GM12891 (cell line): ENCODE measurements around the gene MYO1F.
"Not testable (repeated sequence)": the region's sequence is repeated elsewhere in the genome, so short reads cannot be mapped to it uniquely, and the experiment has no call there.

Experiments used
- DNase-seq: peaks from one replicate; pipeline ENCODE4 v3.0.0; 2011; ENCODE audit warnings: low spot score; ENCODE audit not compliant: insufficient read length
- FAIRE-seq: peaks from 2 replicates; lab custom pipeline; 2011; peaks lifted over from hg19 to GRCh38; lab: Jason Lieb, UNC
- PAX5 ChIP-seq: IDR thresholded peaks from 2 replicates; pipeline ENCODE4 v1.6.1; 2011; ENCODE audit warnings: low read length, moderate library complexity, mild to moderate bottlenecking; ENCODE audit not compliant: insufficient read depth, severe bottlenecking
- POLR2A ChIP-seq: IDR thresholded peaks from 2 replicates; pipeline ENCODE4 v1.6.1; 2011; ENCODE audit warnings: low read depth, low read length, control low read depth
- POLR2AphosphoS5 ChIP-seq: IDR thresholded peaks from 2 replicates; pipeline ENCODE4 v1.6.1; 2011; ENCODE audit warnings: low read depth, low read length, control low read depth
- POU2F2 ChIP-seq: IDR thresholded peaks from 2 replicates; pipeline ENCODE4 v1.6.1; 2011; ENCODE audit warnings: low read depth, mild to moderate bottlenecking, control low read depth, low read length, moderate library complexity
- SPI1 ChIP-seq: IDR thresholded peaks from 2 replicates; pipeline ENCODE4 v1.6.1; 2011; ENCODE audit warnings: low read depth, low read length, control low read depth
- TAF1 ChIP-seq: IDR thresholded peaks from 2 replicates; pipeline ENCODE4 v1.6.1; 2011; ENCODE audit warnings: low read depth, low read length, control low read depth

The MYO1F gene

GRCh38 chr19:8566855-8567254 lies 10.4 kb downstream of the MYO1F start:
- no peak for FAIRE-seq
- DNase-seq, result no peak
- TF ChIP-seq PAX5, result no peak
- TF ChIP-seq SPI1, result no peak
- TF ChIP-seq POU2F2, result no peak
- TF ChIP-seq POLR2A, result no peak
- no peak for TF ChIP-seq POLR2AphosphoS5
- TF ChIP-seq TAF1, result no peak

- not testable (repeated sequence) for DNase-seq, FAIRE-seq
Observed at GRCh38 chr19:8564866-8565265, 12.4 kb downstream of the MYO1F start.

GRCh38 chr19:8561075-8561764 lies 16.0 kb downstream of the MYO1F start:
- DNase-seq (no peak), FAIRE-seq (no peak)
- no peak for TF ChIP-seq POLR2A
- TF ChIP-seq TAF1, result no peak
- TF ChIP-seq SPI1, result no peak
- no peak for TF ChIP-seq PAX5
- no peak for TF ChIP-seq POLR2AphosphoS5
- TF ChIP-seq POU2F2, result no peak

GRCh38 chr19:8558325-8558724 lies 18.9 kb downstream of the MYO1F start:
- FAIRE-seq, result no peak

GRCh38 chr19:8557642-8558238 lies 19.5 kb downstream of the MYO1F start:
- DNase-seq (no peak), FAIRE-seq (no peak)
- no peak for TF ChIP-seq POU2F2
- TF ChIP-seq PAX5, result no peak
- no peak for TF ChIP-seq SPI1
- TF ChIP-seq TAF1, result no peak
- no peak for TF ChIP-seq POLR2A
- no peak for TF ChIP-seq POLR2AphosphoS5

More at GRCh38 chr19:8558325-8558724, 18.9 kb downstream of the MYO1F start:
- no peak for DNase-seq
- TF ChIP-seq PAX5 (no peak), POU2F2 (no peak)

- FAIRE-seq, DNase-seq: not testable (repeated sequence)
Observed at GRCh38 chr19:8553729-8554128, 23.5 kb downstream of the MYO1F start.

GRCh38 chr19:8552810-8553209 lies 24.4 kb downstream of the MYO1F start:
- DNase-seq (no peak), FAIRE-seq (no peak)
- TF ChIP-seq POU2F2 (no peak), POLR2A (no peak), POLR2AphosphoS5 (no peak), PAX5 (no peak), TAF1 (no peak), SPI1 (no peak)

- no peak for FAIRE-seq
- no peak for DNase-seq
- no peak for TF ChIP-seq POLR2A
- no peak for TF ChIP-seq POLR2AphosphoS5
- no peak for TF ChIP-seq POU2F2
- TF ChIP-seq TAF1, result no peak
- no peak for TF ChIP-seq PAX5
- TF ChIP-seq SPI1, result no peak
Observed at GRCh38 chr19:8550070-8550469, 27.2 kb downstream of the MYO1F start.

- no peak for TF ChIP-seq POU2F2
- no peak for TF ChIP-seq SPI1
- no peak for TF ChIP-seq POLR2AphosphoS5
- TF ChIP-seq POLR2A, result no peak
- TF ChIP-seq TAF1, result no peak
- no peak for TF ChIP-seq PAX5
- FAIRE-seq (no peak), DNase-seq (no peak)
Observed at GRCh38 chr19:8545743-8546142, 31.5 kb downstream of the MYO1F start.

- no peak for DNase-seq
- FAIRE-seq, result no peak
- TF ChIP-seq SPI1 (no peak), POLR2A (no peak)
Observed at GRCh38 chr19:8544168-8544567, 33.1 kb downstream of the MYO1F start.
